K562 (cell line): ENCODE results near the gene PRDX1. TPM values are rescaled to one million over a fixed set of nuclear protein-coding genes. Genes with fewer than 3 reads are reported as not detected.

Source experiments
- ARID1B ChIP-seq: fragments of 450-650 bp; IDR thresholded peaks from 2 replicates; pipeline ENCODE4 v1.6.1; 2016; ENCODE audit warnings: antibody characterized with exemption, mild to moderate bottlenecking, inconsistent platforms
- CC2D1A ChIP-seq: fragments of 450-650 bp; IDR thresholded peaks from 2 replicates; pipeline ENCODE4 v1.6.1; 2017; ENCODE audit warnings: mild to moderate bottlenecking
- CHCHD3 ChIP-seq: fragments of 250-450 bp; sonication (Bioruptor Pico); IDR thresholded peaks from 2 replicates; pipeline ENCODE4 v2.1.2; 2022; ENCODE audit warnings: mild to moderate bottlenecking
- EP300 ChIP-seq: IDR thresholded peaks from 2 replicates; pipeline ENCODE4 v1.6.1; 2012; ENCODE audit warnings: low read length, improper control_type of control experiment
- ESRRA ChIP-seq: fragments of 450-650 bp; IDR thresholded peaks from 2 replicates; pipeline ENCODE4 v1.6.1; 2014; ENCODE audit warnings: low read depth, mild to moderate bottlenecking, moderate library complexity, borderline replicate concordance
- FOXJ3 ChIP-seq: sonication (generic); formaldehyde crosslinking; IDR thresholded peaks from 2 replicates; pipeline ENCODE4 v1.4.0; 2020; ENCODE audit warnings: mild to moderate bottlenecking, missing genetic modification reagents
- GABPA ChIP-seq: fragments of 200-800 bp; sonication (Bioruptor generic); conservative IDR thresholded peaks from 2 replicates; pipeline ENCODE4 v1.6.1; 2016; ENCODE audit warnings: low read depth, missing genetic modification characterization, missing compliant biosample characterization
- HCFC1 ChIP-seq: IDR thresholded peaks from 2 replicates; pipeline ENCODE4 v1.6.1; 2012; ENCODE audit warnings: low read depth, low read length, improper control_type of control experiment
- JUN ChIP-seq, 2 experiments: sonication (generic) in 1 of 2; formaldehyde crosslinking in 1 of 2; IDR thresholded peaks; 2 replicates each; pipeline versions ENCODE4 v1.6.1 to v1.8.0; 2012 to 2022; ENCODE audit warnings: borderline replicate concordance in 2 of 2, mild to moderate bottlenecking in 2 of 2, improper control_type of control experiment in 1 of 2, low read depth in 1 of 2, low read length in 1 of 2, missing genetic modification reagents in 1 of 2
- MAZ ChIP-seq, 2 experiments: fragments of 450-650 bp in 1 of 2; sonication (generic) in 1 of 2; formaldehyde crosslinking; IDR thresholded peaks in 1 of 2; conservative IDR thresholded peaks in 1 of 2; 2 replicates each; pipeline versions ENCODE4 v1.4.0 to v1.5.0; 2020; ENCODE audit warnings: mild to moderate bottlenecking in 1 of 2, missing genetic modification reagents in 1 of 2
- MTA3 ChIP-seq: fragments of 450-650 bp; formaldehyde crosslinking; IDR thresholded peaks from 2 replicates; pipeline ENCODE4 v1.6.1; 2017; ENCODE audit warnings: mild to moderate bottlenecking, borderline replicate concordance
- PHF8 ChIP-seq: fragments of 200-600 bp; sonication (generic); IDR thresholded peaks from 2 replicates; pipeline ENCODE4 v1.6.1; 2012; ENCODE audit warnings: mixed run types, mild to moderate bottlenecking, inconsistent platforms, low read length, moderate library complexity, borderline replicate concordance
- RAD21 ChIP-seq, 2 experiments: fragments of 250-450 bp in 1 of 2; fragments of 450-650 bp in 1 of 2; sonication (Bioruptor Pico) in 1 of 2; formaldehyde crosslinking in 1 of 2; IDR thresholded peaks in 1 of 2; conservative IDR thresholded peaks in 1 of 2; 2 replicates each; pipeline versions ENCODE4 v1.4.0 to v1.8.0; 2020 to 2022; ENCODE audit warnings: mild to moderate bottlenecking in 2 of 2, moderate library complexity in 1 of 2
- RB1 ChIP-seq: fragments of 450-650 bp; IDR thresholded peaks from 2 replicates; pipeline ENCODE4 v1.6.1; 2017; ENCODE audit warnings: low read depth, mild to moderate bottlenecking
- SMC3 ChIP-seq: conservative IDR thresholded peaks from 2 replicates; pipeline ENCODE4 v1.6.1; 2011; ENCODE audit warnings: low read depth, low read length, improper control_type of control experiment; ENCODE audit not compliant: insufficient read depth
- TAF15 ChIP-seq: fragments of 200-400 bp; formaldehyde crosslinking; IDR thresholded peaks from 2 replicates; pipeline ENCODE4 v1.6.1; 2017; ENCODE audit warnings: mild to moderate bottlenecking, low read depth, low read length, moderate library complexity
- TEAD1 ChIP-seq, 2 experiments: fragments of 450-650 bp in 1 of 2; sonication (generic) in 1 of 2; formaldehyde crosslinking; IDR thresholded peaks; 2 replicates each; pipeline versions ENCODE4 v1.4.0 to v1.8.0; 2020 to 2022; ENCODE audit warnings: mild to moderate bottlenecking in 2 of 2, missing genetic modification reagents in 1 of 2
- ZEB2 ChIP-seq: fragments of 450-650 bp; IDR thresholded peaks from 2 replicates; pipeline ENCODE4 v1.6.1; 2016
- ZKSCAN1 ChIP-seq: fragments of 150-350 bp; IDR thresholded peaks from 2 replicates; pipeline ENCODE4 v1.6.1; 2016; ENCODE audit warnings: low read depth, low read length
- ZNF212 ChIP-seq: fragments of 450-650 bp; formaldehyde crosslinking; IDR thresholded peaks from 2 replicates; pipeline ENCODE4 v1.4.0; 2020; ENCODE audit warnings: mild to moderate bottlenecking
- polyA plus RNA-seq, 8 experiments: library from polyadenylated mRNA; depleted of rRNA in 4 of 8; stranded (reverse) in 5 of 8; unstranded in 3 of 8; fragments of >200 nt; fragmentation: Nextera tagmentation in 2 of 8; fragmentation: Illumina TruSeq in 1 of 8; extraction: Ambion mirVana in 2 of 8; extraction: Trizol in 1 of 8; gene quantifications; 2 replicates each; pipeline versions ENCODE4 v1.2.1 to v1.2.3, GENCODE V29; 2011 to 2014; ENCODE audit warnings: inconsistent platforms in 1 of 8, missing spikeins in 1 of 8
- total RNA-seq, 7 experiments: library from RNA; depleted of rRNA in 6 of 7; stranded (reverse); fragments of >200 nt in 6 of 7; fragmentation: Illumina TruSeq in 2 of 7; extraction: Trizol in 2 of 7; gene quantifications; 2 replicates each; pipeline versions ENCODE4 v1.2.1 to v1.2.3, GENCODE V29; 2011 to 2021; ENCODE audit warnings: low replicate concordance in 1 of 7
- TF ChIP-seq, protein P1 (sequence below): IDR thresholded peaks from 2 replicates; pipeline ENCODE4 v1.6.1; 2011; ENCODE audit warnings: borderline replicate concordance, low read depth, mild to moderate bottlenecking, moderate library complexity, low read length; ENCODE audit not compliant: insufficient read depth, poor library complexity, severe bottlenecking
- TF ChIP-seq, protein P2 (sequence below): sonication (generic); formaldehyde crosslinking; IDR thresholded peaks from 2 replicates; pipeline ENCODE4 v1.5.0; 2020; ENCODE audit warnings: missing genetic modification reagents
- TF ChIP-seq, protein P3 (sequence below): sonication (generic); formaldehyde crosslinking; IDR thresholded peaks from 2 replicates; pipeline ENCODE4 v1.9.0; 2022; ENCODE audit warnings: mild to moderate bottlenecking, missing genetic modification reagents
- TF ChIP-seq, protein P4 (sequence below): sonication (generic); formaldehyde crosslinking; IDR thresholded peaks from 2 replicates; pipeline ENCODE4 v1.8.0; 2022; ENCODE audit warnings: mild to moderate bottlenecking, missing genetic modification reagents

Gene PRDX1
- total and polyA plus RNA-seq, 9 of the 15 experiments (the other 6 are each of a cell fraction or from before 2014, with no cell fraction given), result 748 to 2,388 (median 1,045) TPM

DNA sequence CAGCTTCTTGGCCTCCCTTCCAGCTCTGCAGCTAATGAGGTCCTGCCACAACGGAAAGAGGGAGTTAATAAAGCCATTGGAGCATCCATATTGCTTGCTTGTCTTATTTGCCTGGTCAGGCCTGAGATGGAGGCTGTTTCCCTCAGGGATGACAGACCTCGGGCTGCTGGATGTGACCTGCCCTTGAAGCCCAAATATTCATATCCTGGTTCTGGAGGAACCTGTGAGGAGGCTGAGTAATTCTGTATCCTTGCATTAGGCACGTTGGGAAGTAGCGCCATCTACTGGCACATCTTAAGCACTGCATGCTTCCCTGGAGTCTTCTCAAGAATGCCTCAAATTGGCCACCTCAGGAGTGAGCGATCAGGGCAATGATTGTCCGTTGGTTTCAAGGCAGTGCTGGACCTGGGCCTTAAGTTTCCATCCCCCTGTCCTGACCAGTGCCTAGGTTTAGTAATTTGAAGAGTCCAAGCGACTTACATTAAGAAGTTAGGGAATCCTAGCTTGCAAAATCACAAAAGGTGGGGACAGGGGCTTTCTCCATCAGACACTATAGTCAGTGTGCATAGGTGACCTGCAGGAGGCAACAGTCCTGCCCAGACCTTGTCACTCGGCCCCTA, 48.4 kb upstream of the PRDX1 start (continued):
- TF ChIP-seq, protein P1, sequence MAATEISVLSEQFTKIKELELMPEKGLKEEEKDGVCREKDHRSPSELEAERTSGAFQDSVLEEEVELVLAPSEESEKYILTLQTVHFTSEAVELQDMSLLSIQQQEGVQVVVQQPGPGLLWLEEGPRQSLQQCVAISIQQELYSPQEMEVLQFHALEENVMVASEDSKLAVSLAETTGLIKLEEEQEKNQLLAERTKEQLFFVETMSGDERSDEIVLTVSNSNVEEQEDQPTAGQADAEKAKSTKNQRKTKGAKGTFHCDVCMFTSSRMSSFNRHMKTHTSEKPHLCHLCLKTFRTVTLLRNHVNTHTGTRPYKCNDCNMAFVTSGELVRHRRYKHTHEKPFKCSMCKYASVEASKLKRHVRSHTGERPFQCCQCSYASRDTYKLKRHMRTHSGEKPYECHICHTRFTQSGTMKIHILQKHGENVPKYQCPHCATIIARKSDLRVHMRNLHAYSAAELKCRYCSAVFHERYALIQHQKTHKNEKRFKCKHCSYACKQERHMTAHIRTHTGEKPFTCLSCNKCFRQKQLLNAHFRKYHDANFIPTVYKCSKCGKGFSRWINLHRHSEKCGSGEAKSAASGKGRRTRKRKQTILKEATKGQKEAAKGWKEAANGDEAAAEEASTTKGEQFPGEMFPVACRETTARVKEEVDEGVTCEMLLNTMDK, result peak; percentile 81
- TF ChIP-seq RB1, result peak; percentile 54; the same call in 1 of the 2 replicates
- TF ChIP-seq FOXJ3, result no peak
- TF ChIP-seq MTA3, result peak; percentile 25; the same call in 1 of the 2 replicates
- TF ChIP-seq SMC3, result peak; percentile 88
- TF ChIP-seq ZNF212 (CRISPR knock-in tag), result 0 out of 2 replicates have a peak, but pooled peaks have one; percentile 48
- no peak for TF ChIP-seq JUN (IDR thresholded peaks at IDR 0.05; ENCODE audit: borderline replicate concordance, low read depth, low read length)
- 0 out of 2 replicates have a peak, but pooled peaks have one; percentile 31 for TF ChIP-seq JUN (CRISPR knock-in tag; IDR thresholded peaks at IDR 0.05; ENCODE audit: borderline replicate concordance)
- TF ChIP-seq ZEB2, result peak; percentile 29; the same call in 1 of the 2 replicates
- TF ChIP-seq, protein P2, sequence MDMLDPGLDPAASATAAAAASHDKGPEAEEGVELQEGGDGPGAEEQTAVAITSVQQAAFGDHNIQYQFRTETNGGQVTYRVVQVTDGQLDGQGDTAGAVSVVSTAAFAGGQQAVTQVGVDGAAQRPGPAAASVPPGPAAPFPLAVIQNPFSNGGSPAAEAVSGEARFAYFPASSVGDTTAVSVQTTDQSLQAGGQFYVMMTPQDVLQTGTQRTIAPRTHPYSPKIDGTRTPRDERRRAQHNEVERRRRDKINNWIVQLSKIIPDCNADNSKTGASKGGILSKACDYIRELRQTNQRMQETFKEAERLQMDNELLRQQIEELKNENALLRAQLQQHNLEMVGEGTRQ (CRISPR knock-in tag), result no peak
- 0 out of 2 replicates have a peak, but pooled peaks have one; percentile 19 for TF ChIP-seq ZKSCAN1
- TF ChIP-seq, protein P3, sequence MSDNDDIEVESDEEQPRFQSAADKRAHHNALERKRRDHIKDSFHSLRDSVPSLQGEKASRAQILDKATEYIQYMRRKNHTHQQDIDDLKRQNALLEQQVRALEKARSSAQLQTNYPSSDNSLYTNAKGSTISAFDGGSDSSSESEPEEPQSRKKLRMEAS (CRISPR knock-in tag), result peak; percentile 47
- TF ChIP-seq RAD21 (CRISPR knock-in tag; conservative IDR thresholded peaks at IDR 0.05 in 1 of 2, IDR thresholded peaks at IDR 0.05 in 1 of 2), result peak; percentile 94 to 97
- TF ChIP-seq CHCHD3 (CRISPR knock-in tag), result no peak
- TF ChIP-seq, protein P4, sequence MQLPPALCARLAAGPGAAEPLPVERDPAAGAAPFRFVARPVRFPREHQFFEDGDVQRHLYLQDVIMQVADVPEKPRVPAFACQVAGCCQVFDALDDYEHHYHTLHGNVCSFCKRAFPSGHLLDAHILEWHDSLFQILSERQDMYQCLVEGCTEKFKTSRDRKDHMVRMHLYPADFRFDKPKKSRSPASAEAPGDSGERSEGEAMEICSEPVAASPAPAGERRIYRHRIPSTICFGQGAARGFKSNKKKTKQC (CRISPR knock-in tag), result no peak
- TF ChIP-seq EP300, result 0 out of 2 replicates have a peak, but pooled peaks have one; percentile 8
- TF ChIP-seq TEAD1 (CRISPR knock-in tag; IDR thresholded peaks at IDR 0.05), result 0 out of 4 replicates have a peak, but pooled peaks have one; percentile 50 to 55
- TF ChIP-seq HCFC1, result 0 out of 2 replicates have a peak, but pooled peaks have one; percentile 8
- no peak for TF ChIP-seq ARID1B
- peak; percentile 75; the same call in 1 of the 2 replicates for TF ChIP-seq CC2D1A
- TF ChIP-seq ESRRA, result peak; percentile 34; the same call in 1 of the 2 replicates
- TF ChIP-seq TAF15, result no peak
- TF ChIP-seq GABPA, result no peak
- no peak for TF ChIP-seq PHF8
- TF ChIP-seq MAZ (CRISPR knock-in tag; conservative IDR thresholded peaks at IDR 0.05 in 1 of 2, IDR thresholded peaks at IDR 0.05 in 1 of 2), result peak in 1 of 2 experiments; percentile 31; a peak in 2 of 4 replicates
